HL-60 (cell line): ENCODE data around the gene TAX1BP1.

Experiments used
- DNase-seq, 2 experiments: peaks; one replicate each; pipeline ENCODE4 v3.0.0-alpha.2; 2010 to 2020; ENCODE audit warnings: low read depth in 1 of 2, low spot score in 1 of 2
- H3K27ac ChIP-seq: fragments of 250-450 bp; sonication (Bioruptor Pico); replicated peaks from 2 replicates; pipeline ENCODE4 v1.5.1; 2020; ENCODE audit warnings: mild to moderate bottlenecking, moderate library complexity
- H3K27me3 ChIP-seq: fragments of 250-450 bp; sonication (Bioruptor Pico); 2 replicates; pipeline ENCODE4 v1.5.1; 2021; ENCODE audit warnings: mild to moderate bottlenecking, moderate library complexity; ENCODE audit not compliant: insufficient read depth, poor library complexity, severe bottlenecking
- H3K4me3 ChIP-seq: replicated peaks from 2 replicates; pipeline ENCODE4 v1.5.1; 2011; ENCODE audit warnings: mild to moderate bottlenecking, control low read depth, low read length; ENCODE audit not compliant: insufficient read depth
- GABPA ChIP-seq: IDR thresholded peaks from 2 replicates; pipeline ENCODE4 v1.6.1; 2012; ENCODE audit warnings: low read depth
- POLR2AphosphoS5 ChIP-seq: IDR thresholded peaks from 2 replicates; pipeline ENCODE4 v1.6.1; 2012; ENCODE audit warnings: low read depth
- SPI1 ChIP-seq: IDR thresholded peaks from 2 replicates; pipeline ENCODE4 v1.6.1; 2012; ENCODE audit warnings: low read depth, mild to moderate bottlenecking, borderline replicate concordance
- long read RNA-seq: library from polyadenylated mRNA; unstranded; transcript quantifications from one replicate; pipeline ENCODE4 v2.0.0, GENCODE V29; 2020
- TF ChIP-seq, protein P1 (sequence below): IDR thresholded peaks from one replicate; pipeline ENCODE4 v1.5.1; 2011; ENCODE audit warnings: low read length, control low read depth, inconsistent platforms; ENCODE audit not compliant: insufficient read depth
- TF ChIP-seq, protein P2 (sequence below): IDR thresholded peaks from 2 replicates; pipeline ENCODE4 v1.6.1; 2012; ENCODE audit warnings: low read depth; ENCODE audit not compliant: insufficient replicate concordance

TAX1BP1 gene
- long read RNA-seq, transcript TAX1BP1-201 (17 exons, 2,478 nt) = major isoform, 252 of 563 reads
- long read RNA-seq, transcript TAX1BP1-202 (17 exons, 2,892 nt) = minor isoform, 24 of 563 reads
- long read RNA-seq, partial matches to known transcripts = 234 of 563 reads
- long read RNA-seq, other reads (novel, unspliced or antisense) = 49 of 563 reads

GRCh38 chr7:27739909-27740448 lies at the start of gene TAX1BP1:
TSS of gene TAX1BP1 (plus strand) at chr7:27740162. CDS start at chr7:27748525, 8,363 bp downstream.
- TF ChIP-seq, protein P1, sequence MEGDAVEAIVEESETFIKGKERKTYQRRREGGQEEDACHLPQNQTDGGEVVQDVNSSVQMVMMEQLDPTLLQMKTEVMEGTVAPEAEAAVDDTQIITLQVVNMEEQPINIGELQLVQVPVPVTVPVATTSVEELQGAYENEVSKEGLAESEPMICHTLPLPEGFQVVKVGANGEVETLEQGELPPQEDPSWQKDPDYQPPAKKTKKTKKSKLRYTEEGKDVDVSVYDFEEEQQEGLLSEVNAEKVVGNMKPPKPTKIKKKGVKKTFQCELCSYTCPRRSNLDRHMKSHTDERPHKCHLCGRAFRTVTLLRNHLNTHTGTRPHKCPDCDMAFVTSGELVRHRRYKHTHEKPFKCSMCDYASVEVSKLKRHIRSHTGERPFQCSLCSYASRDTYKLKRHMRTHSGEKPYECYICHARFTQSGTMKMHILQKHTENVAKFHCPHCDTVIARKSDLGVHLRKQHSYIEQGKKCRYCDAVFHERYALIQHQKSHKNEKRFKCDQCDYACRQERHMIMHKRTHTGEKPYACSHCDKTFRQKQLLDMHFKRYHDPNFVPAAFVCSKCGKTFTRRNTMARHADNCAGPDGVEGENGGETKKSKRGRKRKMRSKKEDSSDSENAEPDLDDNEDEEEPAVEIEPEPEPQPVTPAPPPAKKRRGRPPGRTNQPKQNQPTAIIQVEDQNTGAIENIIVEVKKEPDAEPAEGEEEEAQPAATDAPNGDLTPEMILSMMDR = no peak
- peak; percentile 67; the same call in 1 of the 2 replicates for TF ChIP-seq SPI1
- TF ChIP-seq, protein P2, sequence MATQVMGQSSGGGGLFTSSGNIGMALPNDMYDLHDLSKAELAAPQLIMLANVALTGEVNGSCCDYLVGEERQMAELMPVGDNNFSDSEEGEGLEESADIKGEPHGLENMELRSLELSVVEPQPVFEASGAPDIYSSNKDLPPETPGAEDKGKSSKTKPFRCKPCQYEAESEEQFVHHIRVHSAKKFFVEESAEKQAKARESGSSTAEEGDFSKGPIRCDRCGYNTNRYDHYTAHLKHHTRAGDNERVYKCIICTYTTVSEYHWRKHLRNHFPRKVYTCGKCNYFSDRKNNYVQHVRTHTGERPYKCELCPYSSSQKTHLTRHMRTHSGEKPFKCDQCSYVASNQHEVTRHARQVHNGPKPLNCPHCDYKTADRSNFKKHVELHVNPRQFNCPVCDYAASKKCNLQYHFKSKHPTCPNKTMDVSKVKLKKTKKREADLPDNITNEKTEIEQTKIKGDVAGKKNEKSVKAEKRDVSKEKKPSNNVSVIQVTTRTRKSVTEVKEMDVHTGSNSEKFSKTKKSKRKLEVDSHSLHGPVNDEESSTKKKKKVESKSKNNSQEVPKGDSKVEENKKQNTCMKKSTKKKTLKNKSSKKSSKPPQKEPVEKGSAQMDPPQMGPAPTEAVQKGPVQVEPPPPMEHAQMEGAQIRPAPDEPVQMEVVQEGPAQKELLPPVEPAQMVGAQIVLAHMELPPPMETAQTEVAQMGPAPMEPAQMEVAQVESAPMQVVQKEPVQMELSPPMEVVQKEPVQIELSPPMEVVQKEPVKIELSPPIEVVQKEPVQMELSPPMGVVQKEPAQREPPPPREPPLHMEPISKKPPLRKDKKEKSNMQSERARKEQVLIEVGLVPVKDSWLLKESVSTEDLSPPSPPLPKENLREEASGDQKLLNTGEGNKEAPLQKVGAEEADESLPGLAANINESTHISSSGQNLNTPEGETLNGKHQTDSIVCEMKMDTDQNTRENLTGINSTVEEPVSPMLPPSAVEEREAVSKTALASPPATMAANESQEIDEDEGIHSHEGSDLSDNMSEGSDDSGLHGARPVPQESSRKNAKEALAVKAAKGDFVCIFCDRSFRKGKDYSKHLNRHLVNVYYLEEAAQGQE = peak; percentile 56
- peak; percentile 83 for TF ChIP-seq POLR2AphosphoS5
- TF ChIP-seq GABPA = peak; percentile 87
- peak; percentile 88 to 97 for DNase-seq
- H3K4me3 ChIP-seq = peak within 1 kb of the TSS; percentile 97
- H3K27me3 ChIP-seq = no peaks in the 10 kb centered on the region
- peak within 1 kb of the TSS; percentile 94 for H3K27ac ChIP-seq

DNA sequence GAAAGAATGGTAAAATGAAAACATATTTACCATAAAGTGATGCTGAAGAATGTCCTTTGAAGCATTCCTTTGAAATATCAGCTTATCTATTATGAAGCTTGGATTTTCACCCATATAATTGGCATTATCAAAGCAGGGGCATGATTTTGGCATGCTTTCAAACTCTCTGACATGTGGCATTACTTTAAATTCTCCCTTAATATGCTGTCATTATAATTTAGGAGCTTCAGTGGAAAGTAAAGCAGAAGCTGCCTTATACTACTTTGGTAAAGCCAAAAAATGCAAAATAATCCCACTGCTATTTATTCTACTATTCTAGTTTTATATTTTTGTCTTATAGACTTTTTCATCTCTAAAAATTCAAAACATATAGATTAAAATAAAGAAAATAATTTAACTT lies 49.3 kb upstream of the TAX1BP1 start:
- no peak for TF ChIP-seq POLR2AphosphoS5
- TF ChIP-seq, protein P2 = no peak
- no peak for TF ChIP-seq GABPA
- TF ChIP-seq SPI1 = no peak
- TF ChIP-seq, protein P1 = no peak
- no peak overlapping the region for H3K4me3 ChIP-seq
- H3K27me3 ChIP-seq = no peaks in the 10 kb centered on the region
- DNase-seq = no peak
- no peak overlapping the region for H3K27ac ChIP-seq

GRCh38 chr7:27693794-27694193 lies 46.2 kb upstream of the TAX1BP1 start:
- peak; percentile 50 to 80 for DNase-seq
- TF ChIP-seq SPI1 = no peak
- peak; percentile 63; the same call in 1 of the 2 replicates for TF ChIP-seq POLR2AphosphoS5
- H3K27ac ChIP-seq = peak overlapping the region; percentile 78

GRCh38 chr7:27695096-27695495 lies 44.9 kb upstream of the TAX1BP1 start:
- no peak for TF ChIP-seq POLR2AphosphoS5
- no peak for TF ChIP-seq SPI1
- TF ChIP-seq, protein P1 = no peak
- no peak for TF ChIP-seq GABPA
- TF ChIP-seq, protein P2 = no peak

More at GRCh38 chr7:27693794-27694193, 46.2 kb upstream of the TAX1BP1 start:
- Histone ChIP-seq H3K4me3 (no peak overlapping the region; the same call in 1 of the 2 replicates), H3K27me3 (no peaks in the 10 kb centered on the region)

More at GRCh38 chr7:27695096-27695495, 44.9 kb upstream of the TAX1BP1 start:
- no peak overlapping the region for H3K27ac ChIP-seq
- H3K4me3 ChIP-seq = no peak overlapping the region
- no peaks in the 10 kb centered on the region for H3K27me3 ChIP-seq
- DNase-seq = no peak
